Activated T-cell treated with anti-CD3 and anti-CD28 coated beads, Interleukin-2, amount 50 U/mL, for 72 hours (primary cell): ENCODE results near the gene SPRED1. TPM values are rescaled to one million over a fixed set of nuclear protein-coding genes. Genes with fewer than 3 reads are reported as not detected.
"Not testable (repeated sequence)": the region's sequence is repeated elsewhere in the genome, so short reads cannot be mapped to it uniquely, and the experiment has no call there.

ENCODE experiments used
- ATAC-seq, 2 donors: fragments of 150-1000 bp; cut with Tn5 transposase; replicated peaks in 1 of 2; 2 replicates each; pipeline ENCODE4 v1.10.0; 2021; ENCODE audit warnings: moderate library complexity in 2 of 2, mild to moderate bottlenecking in 1 of 2
- DNase-seq, 2 donors: peaks; one replicate each; pipeline ENCODE4 v3.0.0; 2021 to 2022; ENCODE audit warnings: mixed read lengths in 1 of 2
- H3K27ac Mint-ChIP-seq: one replicate; pipeline ENCODE4 v1.8.0; 2022; ENCODE audit warnings: mild to moderate bottlenecking, moderate library complexity, mixed read lengths
- H3K27me3 Mint-ChIP-seq: one replicate; pipeline ENCODE4 v1.8.0; 2022; ENCODE audit warnings: low read depth, mixed read lengths
- H3K36me3 Mint-ChIP-seq, 2 donors: one replicate each; pipeline ENCODE4 v1.8.0; 2022; ENCODE audit warnings: mixed read lengths in 2 of 2, mild to moderate bottlenecking in 1 of 2; ENCODE audit not compliant: insufficient read depth in 2 of 2
- H3K4me1 Mint-ChIP-seq: one replicate; pipeline ENCODE4 v1.8.0; 2022; ENCODE audit warnings: low read depth, mixed read lengths
- H3K4me3 Mint-ChIP-seq, 2 donors: one replicate each; pipeline ENCODE4 v1.8.0; 2022; ENCODE audit warnings: mild to moderate bottlenecking in 2 of 2, mixed read lengths in 2 of 2, moderate library complexity in 2 of 2
- H3K9me3 Mint-ChIP-seq, 2 donors: one replicate each; pipeline ENCODE4 v1.8.0; 2022; ENCODE audit warnings: mixed read lengths in 2 of 2
- total RNA-seq, 2 donors: library from RNA; stranded (reverse); gene quantifications; one replicate each; pipeline ENCODE4 v1.2.3, GENCODE V29; 2022

SPRED1 gene
- total RNA-seq, 2 donors from 2014 or later = 0.77 to 1.5 TPM

- Mint-ChIP-seq H3K27me3 (peaks cover 9% of the 10 kb centered on the region), H3K9me3 (no peaks in the 10 kb centered on the region), H3K36me3 (no peaks in the 10 kb centered on the region), H3K4me1 (no peaks in the 10 kb centered on the region), H3K27ac (no peak overlapping the region), H3K4me3 (no peak overlapping the region)
- ATAC-seq (no peak), DNase-seq (no peak)
Observed at GRCh38 chr15:38271144-38271543, 18.5 kb downstream of the SPRED1 start.

GRCh38 chr15:38271895-38272294 is 19.3 kb downstream of the SPRED1 start:
- no peak for ATAC-seq
- DNase-seq = no peak
- peaks cover 9% of the 10 kb centered on the region for H3K27me3 Mint-ChIP-seq
- no peak overlapping the region for H3K27ac Mint-ChIP-seq
- no peak overlapping the region for H3K4me3 Mint-ChIP-seq
- H3K4me1 Mint-ChIP-seq = no peaks in the 10 kb centered on the region
- no peaks in the 10 kb centered on the region for H3K9me3 Mint-ChIP-seq
- H3K36me3 Mint-ChIP-seq = no peaks in the 10 kb centered on the region

- not testable (repeated sequence) for DNase-seq, H3K27ac Mint-ChIP-seq, H3K27me3 Mint-ChIP-seq, ATAC-seq, H3K4me1 Mint-ChIP-seq, H3K9me3 Mint-ChIP-seq, H3K4me3 Mint-ChIP-seq, H3K36me3 Mint-ChIP-seq
Observed at GRCh38 chr15:38272431-38272830, 19.8 kb downstream of the SPRED1 start.

GRCh38 chr15:38274135-38274534 is 21.5 kb downstream of the SPRED1 start:
- no peaks in the 10 kb centered on the region for H3K4me1 Mint-ChIP-seq
- no peaks in the 10 kb centered on the region for H3K9me3 Mint-ChIP-seq
- no peak for DNase-seq
- H3K27me3 Mint-ChIP-seq = peaks cover 9% of the 10 kb centered on the region
- H3K27ac Mint-ChIP-seq = no peak overlapping the region
- no peak for ATAC-seq
- H3K4me3 Mint-ChIP-seq = no peak overlapping the region
- H3K36me3 Mint-ChIP-seq = no peaks in the 10 kb centered on the region

- H3K9me3 Mint-ChIP-seq = no peaks in the 10 kb centered on the region
- H3K4me1 Mint-ChIP-seq = no peaks in the 10 kb centered on the region
- H3K27ac Mint-ChIP-seq = no peak overlapping the region
- no peak for ATAC-seq
- no peak for DNase-seq
- peaks cover 18% of the 10 kb centered on the region for H3K27me3 Mint-ChIP-seq
- H3K4me3 Mint-ChIP-seq = no peak overlapping the region
- no peaks in the 10 kb centered on the region for H3K36me3 Mint-ChIP-seq
Observed at GRCh38 chr15:38275959-38276358, 23.3 kb downstream of the SPRED1 start.

- H3K27ac Mint-ChIP-seq = not testable (repeated sequence)
Observed at GRCh38 chr15:38277281-38277680, 24.6 kb downstream of the SPRED1 start.

GRCh38 chr15:38281031-38281430 is 28.4 kb downstream of the SPRED1 start:
- Mint-ChIP-seq H3K4me3 (no peak overlapping the region), H3K27ac (no peak overlapping the region), H3K27me3 (peaks cover 20% of the 10 kb centered on the region), H3K4me1 (no peaks in the 10 kb centered on the region), H3K9me3 (no peaks in the 10 kb centered on the region), H3K36me3 (no peaks in the 10 kb centered on the region)
- no peak for ATAC-seq
- DNase-seq = no peak

More at GRCh38 chr15:38277281-38277680, 24.6 kb downstream of the SPRED1 start:
- H3K27me3 Mint-ChIP-seq = peaks cover 13% of the 10 kb centered on the region
- DNase-seq, H3K9me3 Mint-ChIP-seq, H3K4me1 Mint-ChIP-seq, ATAC-seq, H3K4me3 Mint-ChIP-seq, H3K36me3 Mint-ChIP-seq: not testable (repeated sequence)

- ATAC-seq (no peak), DNase-seq (no peak)
- H3K36me3 Mint-ChIP-seq = no peaks in the 10 kb centered on the region
- no peaks in the 10 kb centered on the region for H3K4me1 Mint-ChIP-seq
- no peaks in the 10 kb centered on the region for H3K9me3 Mint-ChIP-seq
- no peak overlapping the region for H3K4me3 Mint-ChIP-seq
- peaks cover 27% of the 10 kb centered on the region for H3K27me3 Mint-ChIP-seq
- no peak overlapping the region for H3K27ac Mint-ChIP-seq
Observed at GRCh38 chr15:38283010-38283409, 30.4 kb downstream of the SPRED1 start.

GRCh38 chr15:38285456-38285855 is 32.8 kb downstream of the SPRED1 start:
- Mint-ChIP-seq H3K4me3 (no peak overlapping the region), H3K27ac (no peak overlapping the region), H3K27me3 (peaks cover 19% of the 10 kb centered on the region), H3K9me3 (no peaks in the 10 kb centered on the region), H3K4me1 (no peaks in the 10 kb centered on the region), H3K36me3 (no peaks in the 10 kb centered on the region)
- ATAC-seq = no peak
- no peak for DNase-seq

GRCh38 chr15:38294126-38294525 is 41.5 kb downstream of the SPRED1 start:
- Mint-ChIP-seq H3K4me3 (no peak overlapping the region), H3K36me3 (no peaks in the 10 kb centered on the region), H3K9me3 (peaks cover 0 to 3% of the 10 kb centered on the region in 2 donors), H3K4me1 (no peaks in the 10 kb centered on the region), H3K27me3 (peaks cover 4% of the 10 kb centered on the region), H3K27ac (no peak overlapping the region)
- ATAC-seq (no peak), DNase-seq (no peak)

- ATAC-seq = peak; percentile 52 to 70
- no peaks in the 10 kb centered on the region for H3K9me3 Mint-ChIP-seq
- H3K4me3 Mint-ChIP-seq = no peak overlapping the region
- no peak for DNase-seq
- peaks cover 4% of the 10 kb centered on the region for H3K27me3 Mint-ChIP-seq
- H3K4me1 Mint-ChIP-seq = no peaks in the 10 kb centered on the region
- no peaks in the 10 kb centered on the region for H3K36me3 Mint-ChIP-seq
- H3K27ac Mint-ChIP-seq = no peak overlapping the region
Observed at GRCh38 chr15:38297623-38298388, 45.2 kb downstream of the SPRED1 start.

- no peak for DNase-seq
- no peak for ATAC-seq
- no peaks in the 10 kb centered on the region for H3K4me1 Mint-ChIP-seq
- H3K4me3 Mint-ChIP-seq = no peak overlapping the region
- no peaks in the 10 kb centered on the region for H3K27me3 Mint-ChIP-seq
- no peaks in the 10 kb centered on the region for H3K36me3 Mint-ChIP-seq
- H3K27ac Mint-ChIP-seq = no peak overlapping the region
- H3K9me3 Mint-ChIP-seq = no peaks in the 10 kb centered on the region
Observed at GRCh38 chr15:38299216-38299615, 46.6 kb downstream of the SPRED1 start.

- peak in 1 of 2 donors; percentile 44 for ATAC-seq
- H3K27ac Mint-ChIP-seq = no peak overlapping the region
- H3K27me3 Mint-ChIP-seq = no peaks in the 10 kb centered on the region
- H3K9me3 Mint-ChIP-seq = no peaks in the 10 kb centered on the region
- no peaks in the 10 kb centered on the region for H3K36me3 Mint-ChIP-seq
- H3K4me1 Mint-ChIP-seq = no peaks in the 10 kb centered on the region
- no peak overlapping the region for H3K4me3 Mint-ChIP-seq
- DNase-seq = no peak
Observed at GRCh38 chr15:38300395-38300794, 47.8 kb downstream of the SPRED1 start.

- Mint-ChIP-seq H3K27ac (no peak overlapping the region), H3K4me3 (no peak overlapping the region), H3K36me3 (no peaks in the 10 kb centered on the region)
Observed at GRCh38 chr15:38304481-38304880, 51.8 kb downstream of the SPRED1 start.

More at GRCh38 chr15:38304481-38304880, 51.8 kb downstream of the SPRED1 start:
- no peak for DNase-seq
- Mint-ChIP-seq H3K27me3 (no peaks in the 10 kb centered on the region), H3K4me1 (peaks cover 13% of the 10 kb centered on the region), H3K9me3 (no peaks in the 10 kb centered on the region)
- no peak for ATAC-seq
